Body of pancreas (tissue), 4 donors: ENCODE data around the gene ELOVL5.

ENCODE experiments used
- POLR2A ChIP-seq, 3 donors: fragments of 450-650 bp; IDR thresholded peaks; one replicate each; pipeline ENCODE4 v1.6.1; 2016; ENCODE audit warnings: antibody characterized with exemption in 3 of 3, mild to moderate bottlenecking in 2 of 3
- TF ChIP-seq, protein P1 (sequence below), 7 experiments: fragments of 450-650 bp in 4 of 7; fragments of 200-600 bp in 3 of 7; sonication (generic) in 3 of 7; IDR thresholded peaks; one replicate each; pipeline ENCODE4 v1.5.1; 2016 to 2019; ENCODE audit warnings: antibody characterized with exemption in 7 of 7

DNA sequence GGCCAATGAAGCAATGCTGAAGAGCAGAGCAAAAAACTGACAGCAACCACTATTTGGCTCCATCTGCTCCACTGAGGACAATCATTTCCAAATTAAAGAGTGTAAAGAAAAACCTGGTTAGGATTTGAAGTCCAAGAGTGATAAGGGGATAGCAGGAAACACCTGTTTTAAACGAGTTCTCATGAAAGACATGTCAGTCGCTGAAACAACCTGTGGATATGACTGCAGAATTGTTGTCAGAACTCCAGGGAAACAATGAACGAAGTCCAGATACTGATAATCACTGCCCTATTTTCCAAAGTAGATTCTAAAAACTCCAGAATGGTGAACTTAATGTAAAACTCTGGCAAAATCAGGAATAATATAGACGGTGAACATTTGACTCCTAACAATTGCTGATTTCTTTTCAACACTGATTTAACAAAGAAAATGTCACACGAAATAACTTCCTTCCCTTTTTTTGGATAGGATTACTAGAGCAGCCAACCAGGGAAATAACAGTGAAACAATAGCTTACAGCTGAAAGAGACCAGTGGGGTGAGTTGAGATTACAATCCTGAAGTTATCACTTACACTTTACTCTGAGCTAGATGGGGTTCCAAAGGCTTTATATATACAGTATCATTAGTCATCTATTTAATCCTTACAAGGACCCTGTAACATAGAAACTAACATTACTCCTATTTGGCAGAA lies 83.7 kb downstream of the ELOVL5 start:
- TF ChIP-seq POLR2A (IDR thresholded peaks at IDR 0.05): no peak
- TF ChIP-seq, protein P1, sequence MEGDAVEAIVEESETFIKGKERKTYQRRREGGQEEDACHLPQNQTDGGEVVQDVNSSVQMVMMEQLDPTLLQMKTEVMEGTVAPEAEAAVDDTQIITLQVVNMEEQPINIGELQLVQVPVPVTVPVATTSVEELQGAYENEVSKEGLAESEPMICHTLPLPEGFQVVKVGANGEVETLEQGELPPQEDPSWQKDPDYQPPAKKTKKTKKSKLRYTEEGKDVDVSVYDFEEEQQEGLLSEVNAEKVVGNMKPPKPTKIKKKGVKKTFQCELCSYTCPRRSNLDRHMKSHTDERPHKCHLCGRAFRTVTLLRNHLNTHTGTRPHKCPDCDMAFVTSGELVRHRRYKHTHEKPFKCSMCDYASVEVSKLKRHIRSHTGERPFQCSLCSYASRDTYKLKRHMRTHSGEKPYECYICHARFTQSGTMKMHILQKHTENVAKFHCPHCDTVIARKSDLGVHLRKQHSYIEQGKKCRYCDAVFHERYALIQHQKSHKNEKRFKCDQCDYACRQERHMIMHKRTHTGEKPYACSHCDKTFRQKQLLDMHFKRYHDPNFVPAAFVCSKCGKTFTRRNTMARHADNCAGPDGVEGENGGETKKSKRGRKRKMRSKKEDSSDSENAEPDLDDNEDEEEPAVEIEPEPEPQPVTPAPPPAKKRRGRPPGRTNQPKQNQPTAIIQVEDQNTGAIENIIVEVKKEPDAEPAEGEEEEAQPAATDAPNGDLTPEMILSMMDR (IDR thresholded peaks at IDR 0.05): no peak
